ENCODE measurements around the gene BRD3.

BRD3 gene

DNA sequence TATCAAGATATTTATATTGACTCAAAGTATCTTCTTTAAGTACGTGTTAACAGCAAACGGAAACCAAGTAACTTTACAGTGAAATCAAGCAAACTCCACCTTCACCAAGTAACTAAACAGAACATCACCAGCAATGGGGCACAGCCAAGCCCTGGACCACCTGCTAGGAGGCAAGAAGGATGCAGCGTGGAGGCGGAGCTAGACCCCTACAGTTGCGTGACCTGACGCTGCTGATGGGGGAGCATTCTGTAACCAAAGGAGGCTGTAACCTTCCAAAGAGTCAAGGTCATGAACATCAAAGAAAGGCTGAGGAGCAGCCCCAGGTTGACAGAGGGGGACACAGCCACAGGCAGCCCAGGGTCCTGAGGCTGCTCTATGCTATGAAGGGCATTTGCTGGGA, 81.8 kb downstream of the BRD3 start:
- no peak overlapping the region for H3K9ac ChIP-seq (ENCODE audit: low read length)
- H3K23ac ChIP-seq (ENCODE audit: low read length): no peak overlapping the region
- H2BK5ac ChIP-seq (ENCODE audit: low read length): no peak overlapping the region
- no CpG with 5 or more reads among the region's 6 CpGs for WGBS (ENCODE audit: extremely low coverage, insufficient coverage, low lambda C conversion rate)
- no peaks in the 10 kb centered on the region for H3K36me3 ChIP-seq (ENCODE audit: control insufficient read depth, insufficient read depth, low read length)
- H3K4me2 ChIP-seq (ENCODE audit: low read length): no peak overlapping the region
- no peak overlapping the region for H4K8ac ChIP-seq (ENCODE audit: low read depth, low read length)
- H3K27me3 ChIP-seq (ENCODE audit: insufficient read depth, low read length, poor library complexity): no peaks in the 10 kb centered on the region
- DNase-seq: no peak
- no peak overlapping the region for H3K56ac ChIP-seq (ENCODE audit: low read length)
- H3K18ac ChIP-seq (ENCODE audit: low read length): no peak overlapping the region
- H3K79me1 ChIP-seq (ENCODE audit: low read length): peaks cover 21% of the 10 kb centered on the region
- H2AK5ac ChIP-seq (ENCODE audit: low read length): no peak overlapping the region
- no peak overlapping the region for H2BK15ac ChIP-seq (replicated peaks; ENCODE audit: low read depth)
- no peaks in the 10 kb centered on the region for H3K4me1 ChIP-seq (ENCODE audit: control insufficient read depth, low read depth, low read length)
- H3K4me3 ChIP-seq (ENCODE audit: low read length): no peak overlapping the region
- H2BK120ac ChIP-seq (ENCODE audit: low read depth, low read length): no peak overlapping the region
- H3K4ac ChIP-seq (ENCODE audit: low read depth, low read length): no peak overlapping the region
- no peak overlapping the region for H3K27ac ChIP-seq (ENCODE audit: low read depth, low read length)
- H4K5ac ChIP-seq (ENCODE audit: low read length): no peak overlapping the region
- H3K79me2 ChIP-seq (ENCODE audit: control insufficient read depth, insufficient read depth, low read length): peaks cover 39% of the 10 kb centered on the region

DNA sequence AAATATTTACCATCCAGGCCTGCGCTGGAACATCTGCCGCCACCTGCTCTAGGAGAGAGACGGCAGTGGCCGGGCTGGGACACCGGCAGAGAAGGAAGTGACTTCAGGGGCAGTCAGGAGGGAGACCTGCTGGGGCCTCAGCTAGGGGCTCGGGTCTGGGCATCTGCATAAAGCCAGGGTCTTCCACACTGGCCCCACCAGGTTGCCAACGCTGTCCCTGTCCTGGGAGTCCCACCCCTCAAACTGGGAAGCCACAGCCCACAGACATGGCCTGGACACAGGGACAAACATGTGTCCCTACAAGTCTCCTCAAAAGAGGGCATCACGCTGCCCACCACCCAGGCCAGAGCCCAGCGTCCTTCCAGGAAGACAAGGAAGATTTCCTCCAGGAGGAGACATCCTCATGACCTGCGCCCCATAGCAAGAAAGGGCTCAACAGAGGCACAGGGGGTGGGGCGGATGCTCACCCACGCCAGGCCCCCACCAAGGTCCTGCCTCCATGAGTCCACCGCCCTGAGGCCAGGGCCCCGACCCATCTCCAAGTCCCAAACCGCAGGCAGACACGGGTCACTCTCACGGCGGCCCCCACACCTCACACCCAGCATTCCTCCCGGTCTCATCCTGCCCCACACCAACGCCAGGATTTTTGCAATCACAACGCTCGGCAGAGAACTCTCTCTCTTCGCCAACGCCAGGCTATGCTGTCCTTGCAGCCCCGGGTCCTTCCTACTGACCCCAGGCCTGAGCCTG, 84.7 kb downstream of the BRD3 start:
- no peak for DNase-seq
- Histone ChIP-seq H3K79me1 (ENCODE audit: low read length) (peaks cover 27% of the 10 kb centered on the region), H3K18ac (ENCODE audit: low read length) (no peak overlapping the region), H3K4me2 (ENCODE audit: low read length) (no peak overlapping the region), H3K79me2 (ENCODE audit: control insufficient read depth, insufficient read depth, low read length) (peaks cover 49% of the 10 kb centered on the region), H3K4me3 (ENCODE audit: low read length) (no peak overlapping the region), H4K5ac (ENCODE audit: low read length) (no peak overlapping the region), H3K56ac (ENCODE audit: low read length) (no peak overlapping the region), H3K27me3 (ENCODE audit: insufficient read depth, low read length, poor library complexity) (no peaks in the 10 kb centered on the region), H2BK5ac (ENCODE audit: low read length) (no peak overlapping the region), H3K4me1 (ENCODE audit: control insufficient read depth, low read depth, low read length) (no peaks in the 10 kb centered on the region), H3K27ac (ENCODE audit: low read depth, low read length) (no peak overlapping the region), H4K8ac (ENCODE audit: low read depth, low read length) (no peak overlapping the region), H3K23ac (ENCODE audit: low read length) (no peak overlapping the region), H2AK5ac (ENCODE audit: low read length) (no peak overlapping the region), H3K36me3 (ENCODE audit: control insufficient read depth, insufficient read depth, low read length) (no peaks in the 10 kb centered on the region), H2BK120ac (ENCODE audit: low read depth, low read length) (no peak overlapping the region), H3K9ac (ENCODE audit: low read length) (no peak overlapping the region), H2BK15ac (replicated peaks; ENCODE audit: low read depth) (no peak overlapping the region), H3K4ac (ENCODE audit: low read depth, low read length) (no peak overlapping the region)
- no CpG with 5 or more reads among the region's 25 CpGs for WGBS (ENCODE audit: extremely low coverage, insufficient coverage, low lambda C conversion rate)

GRCh38 chr9:133981958-133982681, 85.7 kb downstream of the BRD3 start:
- no peak overlapping the region for H3K4ac ChIP-seq (ENCODE audit: low read depth, low read length)
- no peak overlapping the region for H2AK5ac ChIP-seq (ENCODE audit: low read length)
- H3K4me2 ChIP-seq (ENCODE audit: low read length): no peak overlapping the region
- H3K4me1 ChIP-seq (ENCODE audit: control insufficient read depth, low read depth, low read length): no peaks in the 10 kb centered on the region
- H4K8ac ChIP-seq (ENCODE audit: low read depth, low read length): no peak overlapping the region
- H3K9ac ChIP-seq (ENCODE audit: low read length): no peak overlapping the region
- H3K4me3 ChIP-seq (ENCODE audit: low read length): no peak overlapping the region
- no peak overlapping the region for H2BK5ac ChIP-seq (ENCODE audit: low read length)
- H3K79me2 ChIP-seq (ENCODE audit: control insufficient read depth, insufficient read depth, low read length): peaks cover 47% of the 10 kb centered on the region
- H3K56ac ChIP-seq (ENCODE audit: low read length): no peak overlapping the region
- H3K36me3 ChIP-seq (ENCODE audit: control insufficient read depth, insufficient read depth, low read length): no peaks in the 10 kb centered on the region
- no peaks in the 10 kb centered on the region for H3K27me3 ChIP-seq (ENCODE audit: insufficient read depth, low read length, poor library complexity)
- H3K23ac ChIP-seq (ENCODE audit: low read length): no peak overlapping the region
- H2BK15ac ChIP-seq (replicated peaks; ENCODE audit: low read depth): no peak overlapping the region
- H2BK120ac ChIP-seq (ENCODE audit: low read depth, low read length): no peak overlapping the region
- peak; percentile 18 for DNase-seq
- no peak overlapping the region for H3K18ac ChIP-seq (ENCODE audit: low read length)
- WGBS (ENCODE audit: extremely low coverage, insufficient coverage, low lambda C conversion rate): no CpG with 5 or more reads among the region's 28 CpGs
- peaks cover 30% of the 10 kb centered on the region for H3K79me1 ChIP-seq (ENCODE audit: low read length)
- no peak overlapping the region for H4K5ac ChIP-seq (ENCODE audit: low read length)
- no peak overlapping the region for H3K27ac ChIP-seq (ENCODE audit: low read depth, low read length)

DNA sequence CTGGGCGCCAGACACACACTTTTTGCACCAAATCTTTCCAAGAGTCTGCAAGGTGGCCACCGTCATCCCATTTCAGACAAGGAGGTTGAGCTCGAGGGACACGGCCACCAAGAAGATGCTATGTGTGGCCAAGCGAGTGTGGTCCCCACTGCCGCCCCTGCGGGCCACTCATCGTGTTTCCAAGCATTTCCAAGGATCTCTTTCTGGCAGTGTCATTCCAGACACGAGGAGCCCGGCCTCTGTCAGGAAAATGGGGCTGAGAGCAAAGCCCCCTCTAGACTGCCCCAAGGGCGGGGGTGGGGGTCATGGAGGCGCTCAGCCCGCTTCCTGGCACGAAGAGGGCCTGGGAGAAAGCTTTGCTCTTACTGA, 86.3 kb downstream of the BRD3 start:
- Histone ChIP-seq H3K27me3 (ENCODE audit: insufficient read depth, low read length, poor library complexity) (no peaks in the 10 kb centered on the region), H4K8ac (ENCODE audit: low read depth, low read length) (no peak overlapping the region), H3K4me2 (ENCODE audit: low read length) (no peak overlapping the region), H3K56ac (ENCODE audit: low read length) (no peak overlapping the region), H2BK120ac (ENCODE audit: low read depth, low read length) (no peak overlapping the region), H3K4me3 (ENCODE audit: low read length) (no peak overlapping the region), H3K4ac (ENCODE audit: low read depth, low read length) (no peak overlapping the region), H2AK5ac (ENCODE audit: low read length) (no peak overlapping the region), H3K79me2 (ENCODE audit: control insufficient read depth, insufficient read depth, low read length) (peaks cover 48% of the 10 kb centered on the region), H3K18ac (ENCODE audit: low read length) (no peak overlapping the region), H2BK5ac (ENCODE audit: low read length) (no peak overlapping the region), H4K5ac (ENCODE audit: low read length) (no peak overlapping the region), H2BK15ac (replicated peaks; ENCODE audit: low read depth) (no peak overlapping the region), H3K27ac (ENCODE audit: low read depth, low read length) (no peak overlapping the region), H3K79me1 (ENCODE audit: low read length) (peaks cover 28% of the 10 kb centered on the region), H3K9ac (ENCODE audit: low read length) (no peak overlapping the region), H3K36me3 (ENCODE audit: control insufficient read depth, insufficient read depth, low read length) (no peaks in the 10 kb centered on the region), H3K23ac (ENCODE audit: low read length) (no peak overlapping the region), H3K4me1 (ENCODE audit: control insufficient read depth, low read depth, low read length) (no peaks in the 10 kb centered on the region)
- DNase-seq: no peak
- no CpG with 5 or more reads among the region's 14 CpGs for WGBS (ENCODE audit: extremely low coverage, insufficient coverage, low lambda C conversion rate)

DNA sequence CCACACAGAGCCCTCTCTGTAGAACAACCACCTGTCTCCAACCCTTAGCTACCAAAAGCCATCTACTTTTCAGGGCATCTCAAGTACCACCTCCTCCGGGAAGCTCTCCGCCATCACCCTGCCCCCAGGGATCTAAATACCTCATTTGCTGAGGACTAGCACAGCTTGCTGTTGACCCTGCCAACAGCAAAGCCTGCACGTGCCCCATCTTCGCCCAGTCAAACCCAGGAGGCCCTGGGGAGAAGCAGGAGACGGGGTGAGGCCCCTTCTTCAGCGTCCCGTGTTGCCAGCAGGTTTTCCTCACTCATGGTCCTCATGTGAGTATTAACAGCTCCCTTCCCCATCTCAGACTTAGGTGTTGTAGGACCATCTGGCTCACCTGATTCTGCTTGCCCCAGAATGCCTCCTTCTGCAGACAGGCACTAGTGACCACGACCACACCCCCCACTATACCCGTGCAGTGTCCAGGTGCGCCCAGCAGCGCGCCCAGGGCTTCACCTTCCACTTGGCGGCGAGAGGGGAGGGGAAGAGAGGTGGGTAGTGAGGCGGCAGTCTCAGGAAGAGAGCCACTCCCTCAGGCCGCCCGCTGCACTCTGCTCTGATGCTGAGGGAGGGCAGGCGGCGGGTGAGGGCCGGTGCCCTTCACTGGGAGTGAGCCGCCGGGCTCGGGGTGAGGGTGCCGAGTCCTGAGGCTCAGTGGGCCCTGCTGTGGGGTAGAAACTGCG, 86.8 kb downstream of the BRD3 start:
- DNase-seq: no peak
- H3K27me3 ChIP-seq (ENCODE audit: insufficient read depth, low read length, poor library complexity): no peaks in the 10 kb centered on the region
- WGBS (ENCODE audit: extremely low coverage, insufficient coverage, low lambda C conversion rate): no CpG with 5 or more reads among the region's 25 CpGs

More for the DNA sequence above, 86.8 kb downstream of the BRD3 start:
- Histone ChIP-seq H4K8ac (ENCODE audit: low read depth, low read length) (no peak overlapping the region), H3K4me3 (ENCODE audit: low read length) (no peak overlapping the region), H3K36me3 (ENCODE audit: control insufficient read depth, insufficient read depth, low read length) (no peaks in the 10 kb centered on the region), H3K56ac (ENCODE audit: low read length) (no peak overlapping the region), H3K23ac (ENCODE audit: low read length) (no peak overlapping the region), H3K18ac (ENCODE audit: low read length) (no peak overlapping the region), H3K27ac (ENCODE audit: low read depth, low read length) (no peak overlapping the region), H3K4me1 (ENCODE audit: control insufficient read depth, low read depth, low read length) (no peaks in the 10 kb centered on the region), H3K9ac (ENCODE audit: low read length) (no peak overlapping the region), H3K79me1 (ENCODE audit: low read length) (peaks cover 27% of the 10 kb centered on the region), H2AK5ac (ENCODE audit: low read length) (no peak overlapping the region), H3K4ac (ENCODE audit: low read depth, low read length) (no peak overlapping the region), H2BK120ac (ENCODE audit: low read depth, low read length) (no peak overlapping the region), H3K4me2 (ENCODE audit: low read length) (no peak overlapping the region), H2BK15ac (replicated peaks; ENCODE audit: low read depth) (no peak overlapping the region), H3K79me2 (ENCODE audit: control insufficient read depth, insufficient read depth, low read length) (peaks cover 46% of the 10 kb centered on the region), H2BK5ac (ENCODE audit: low read length) (no peak overlapping the region), H4K5ac (ENCODE audit: low read length) (no peak overlapping the region)
